Cardiac fibroblast (primary cell): ENCODE results near the gene S100B.

Source experiments
- DNase-seq, 2 donors: peaks; one replicate each; pipeline versions ENCODE4 v3.0.0 to v3.0.0-alpha.2; 2010; ENCODE audit warnings: low read depth in 2 of 2
- H3K4me3 ChIP-seq, 2 donors: replicated peaks in 1 of 2; 1 replicate in 1 of 2; 2 replicates in 1 of 2; pipeline ENCODE4 v1.5.1; 2011; ENCODE audit warnings: low read depth in 2 of 2, low read length in 2 of 2, mild to moderate bottlenecking in 2 of 2, moderate library complexity in 1 of 2
- CTCF ChIP-seq: IDR thresholded peaks from one replicate; pipeline ENCODE4 v1.5.1; 2011; ENCODE audit warnings: low read depth, mild to moderate bottlenecking, low read length, inconsistent platforms

Gene S100B

GRCh38 chr21:46616050-46616449 is 11.2 kb upstream of the S100B start:
- DNase-seq: no peak
- no peak overlapping the region for H3K4me3 ChIP-seq
- TF ChIP-seq CTCF: no peak

- DNase-seq: peak in 1 of 2 donors; percentile 21
- TF ChIP-seq CTCF: no peak
- H3K4me3 ChIP-seq: no peak overlapping the region
These were observed 8.5 kb upstream of the S100B start for GRCh38 chr21:46613391-46613790.

GRCh38 chr21:46610018-46610701 is 5.3 kb upstream of the S100B start:
- no peak overlapping the region for H3K4me3 ChIP-seq
- peak in 1 of 2 donors; percentile 19 for DNase-seq
- no peak for TF ChIP-seq CTCF

- TF ChIP-seq CTCF: no peak
- no peak overlapping the region for H3K4me3 ChIP-seq
- DNase-seq: no peak
These were observed 3.8 kb upstream of the S100B start for GRCh38 chr21:46608672-46609111.

- DNase-seq: no peak
- TF ChIP-seq CTCF: no peak
- H3K4me3 ChIP-seq: no peak overlapping the region
These were observed 2.8 kb upstream of the S100B start for GRCh38 chr21:46607636-46608035.

- no peak for TF ChIP-seq CTCF
- H3K4me3 ChIP-seq: no peak overlapping the region
- no peak for DNase-seq
These were observed 1.5 kb upstream of the S100B start for GRCh38 chr21:46606427-46606813.

- no peak for DNase-seq
- no peak overlapping the region for H3K4me3 ChIP-seq
- TF ChIP-seq CTCF: no peak
These were observed 1.0 kb upstream of the S100B start for GRCh38 chr21:46605767-46606426.
